ENCODE measurements around the gene C6orf136.
A peak's percentile ranks its signal among the peaks of the same experiment; 100 is the strongest.
"Not testable (repeated sequence)": the region's sequence is repeated elsewhere in the genome, so short reads cannot be mapped to it uniquely, and the experiment has no call there.

C6orf136 gene

GRCh38 chr6:30646450-30647241 lies at the start of gene C6orf136:
Gene C6orf136, plus strand, starts transcription at chr6:30647133. Its CDS starts 99 bp downstream, at chr6:30647232.
- Histone ChIP-seq H3K4me3 (peak within 1 kb of the TSS; percentile 100), H3K27ac (peak within 1 kb of the TSS; percentile 70 to 96)
- no peak for TF ChIP-seq CTCF (IDR thresholded peaks at IDR 0.05)
- peak; percentile 89 for DNase-seq (ENCODE audit: low spot score)

GRCh38 chr6:30597315-30598144 lies 49.4 kb upstream of the C6orf136 start:
- peak overlapping the region in 1 of 2 donors; percentile 28 for H3K27ac ChIP-seq
- not testable (repeated sequence) for DNase-seq (ENCODE audit: low spot score); H3K4me3 ChIP-seq
- peak; percentile 70 for TF ChIP-seq CTCF (IDR thresholded peaks at IDR 0.05)

- Histone ChIP-seq H3K27ac (no peak overlapping the region), H3K4me3 (no peak overlapping the region)
- TF ChIP-seq CTCF (IDR thresholded peaks at IDR 0.05), result no peak
- DNase-seq (ENCODE audit: low spot score), result no peak
These were observed 47.9 kb upstream of the C6orf136 start for GRCh38 chr6:30598912-30599624.

- DNase-seq (ENCODE audit: low spot score), result no peak
- no peak for TF ChIP-seq CTCF (IDR thresholded peaks at IDR 0.05)
- H3K4me3 ChIP-seq, result no peak overlapping the region
- no peak overlapping the region for H3K27ac ChIP-seq
These were observed 47.2 kb upstream of the C6orf136 start for GRCh38 chr6:30599625-30600324.

- no peak overlapping the region for H3K4me3 ChIP-seq
- TF ChIP-seq CTCF (IDR thresholded peaks at IDR 0.05), result no peak
- H3K27ac ChIP-seq, result no peak overlapping the region
- no peak for DNase-seq (ENCODE audit: low spot score)
These were observed 46.4 kb upstream of the C6orf136 start for GRCh38 chr6:30600451-30600961.

- H3K27ac ChIP-seq, result no peak overlapping the region
- no peak for DNase-seq (ENCODE audit: low spot score)
- TF ChIP-seq CTCF (IDR thresholded peaks at IDR 0.05), result no peak
These were observed 45.5 kb upstream of the C6orf136 start for GRCh38 chr6:30601436-30601814.

More at GRCh38 chr6:30601436-30601814, 45.5 kb upstream of the C6orf136 start:
- no peak overlapping the region for H3K4me3 ChIP-seq
